Fibroblast of villous mesenchyme (primary cell): ENCODE results near the gene TBC1D16. TPM values are rescaled to one million over a fixed set of nuclear protein-coding genes. Genes with fewer than 3 reads are reported as not detected.

Source experiments
- DNase-seq: peaks from one replicate; pipeline ENCODE4 v3.0.0-alpha.2; 2010; ENCODE audit warnings: low read depth
- H3K4me3 ChIP-seq: 2 replicates; pipeline ENCODE4 v1.5.1; 2011; ENCODE audit warnings: low read depth, mild to moderate bottlenecking, low read length
- CTCF ChIP-seq: IDR thresholded peaks from 2 replicates; pipeline ENCODE4 v1.5.1; 2012; ENCODE audit warnings: low read depth, mild to moderate bottlenecking, low read length; ENCODE audit not compliant: insufficient read depth
- total RNA-seq: library from RNA; depleted of rRNA; stranded (reverse); fragments of >200 nt; gene quantifications from 2 replicates; pipeline ENCODE4 v1.2.3, GENCODE V29; 2012

The TBC1D16 gene
- total RNA-seq, 1 donor, result 32.8 TPM

- no peak for TF ChIP-seq CTCF
Observed at GRCh38 chr17:80008848-80009247, 26.8 kb downstream of the TBC1D16 start.

GRCh38 chr17:80008383-80008840 lies 27.3 kb downstream of the TBC1D16 start:
- no peak overlapping the region for H3K4me3 ChIP-seq
- peak; percentile 64 for DNase-seq
- peak; percentile 96 for TF ChIP-seq CTCF

More at GRCh38 chr17:80008848-80009247, 26.8 kb downstream of the TBC1D16 start:
- H3K4me3 ChIP-seq, result no peak overlapping the region
- DNase-seq, result no peak

GRCh38 chr17:80007939-80008338 lies 27.7 kb downstream of the TBC1D16 start:
- no peak for TF ChIP-seq CTCF
- DNase-seq, result no peak
- no peak overlapping the region for H3K4me3 ChIP-seq

- TF ChIP-seq CTCF, result no peak
- no peak overlapping the region for H3K4me3 ChIP-seq
- DNase-seq, result no peak
Observed at GRCh38 chr17:80006811-80007752, 28.6 kb downstream of the TBC1D16 start.

- no peak overlapping the region for H3K4me3 ChIP-seq
- DNase-seq, result no peak
- no peak for TF ChIP-seq CTCF
Observed at GRCh38 chr17:80006339-80006720, 29.3 kb downstream of the TBC1D16 start.

- TF ChIP-seq CTCF, result peak; percentile 98
- no peak for DNase-seq
- H3K4me3 ChIP-seq, result no peak overlapping the region
Observed at GRCh38 chr17:80005360-80006338, 30.0 kb downstream of the TBC1D16 start.
